A549 (cell line): Measurements from ENCODE around the gene REN. TPM values are rescaled to one million over a fixed set of nuclear protein-coding genes. Genes with fewer than 3 reads are reported as not detected.
A peak's percentile ranks its signal among the peaks of the same experiment; 100 is the strongest.

Experiments used
- ATAC-seq, 2 experiments: fragments of 200-7000 bp in 1 of 2; fragments of >200 bp in 1 of 2; cut with Nextera tagmentation in 1 of 2; cut with Tn5 transposase in 1 of 2; 3 replicates each; pipeline versions ENCODE4 v1.8.0 to v1.9.1; 2018 to 2020; ENCODE audit warnings: mild to moderate bottlenecking in 1 of 2, moderate library complexity in 1 of 2
- CTCF ChIA-PET: fragments of 300-600 bp; sonication (Branson Sonifier 250); formaldehyde crosslinking; extraction: SDS; loops from one replicate; lab custom pipeline; 2021; ENCODE audit warnings: antibody characterized with exemption, inconsistent platforms; lab: Yijun Ruan, JAX
- POLR2A ChIA-PET: fragments of 350-600 bp; formaldehyde crosslinking; extraction: SDS; loops from one replicate; lab custom pipeline; 2021; ENCODE audit warnings: antibody characterized with exemption, inconsistent platforms; lab: Yijun Ruan, JAX
- DNase-seq, 2 experiments: peaks; one replicate each; pipeline versions ENCODE4 v3.0.0 to v3.0.0-alpha.2; 2011 to 2016; ENCODE audit warnings: low read depth in 1 of 2, low spot score in 1 of 2
- FAIRE-seq: peaks from 2 replicates; lab custom pipeline; 2011; peaks lifted over from hg19 to GRCh38; lab: Jason Lieb, UNC
- H3K27ac ChIP-seq, 2 experiments: fragments of >200 bp; sonication (Bioruptor Twin); formaldehyde crosslinking; 3 replicates each; pipeline ENCODE4 v1.5.1; 2016 to 2017
- H3K4me1 ChIP-seq: fragments of >200 bp; sonication (Bioruptor Twin); formaldehyde crosslinking; 3 replicates; pipeline ENCODE4 v1.6.1; 2016
- H3K4me2 ChIP-seq: fragments of >200 bp; sonication (Bioruptor Twin); formaldehyde crosslinking; 3 replicates; pipeline ENCODE4 v1.6.1; 2016
- H3K4me3 ChIP-seq: fragments of >200 bp; sonication (Bioruptor Twin); formaldehyde crosslinking; 3 replicates; pipeline ENCODE4 v1.5.1; 2016
- H3K9me3 ChIP-seq: fragments of >200 bp; sonication (Bioruptor Twin); formaldehyde crosslinking; 3 replicates; pipeline ENCODE4 v1.6.1; 2016
- BHLHE40 ChIP-seq: IDR thresholded peaks from 2 replicates; pipeline ENCODE4 v1.6.1; 2012; ENCODE audit warnings: low read depth, low read length, inconsistent platforms
- EHF ChIP-seq: fragments of 250-450 bp; sonication (Bioruptor Pico); IDR thresholded peaks from 2 replicates; pipeline ENCODE4 v1.5.0; 2020; ENCODE audit warnings: mild to moderate bottlenecking
- FOXS1 ChIP-seq: fragments of 250-450 bp; sonication (Bioruptor Pico); IDR thresholded peaks from 2 replicates; pipeline ENCODE4 v1.5.0; 2020; ENCODE audit warnings: mild to moderate bottlenecking, moderate library complexity
- HDAC2 ChIP-seq: fragments of 200-600 bp; sonication (generic); IDR thresholded peaks from 2 replicates; pipeline ENCODE4 v1.6.1; 2016
- HEYL ChIP-seq: fragments of 250-450 bp; sonication (Bioruptor Pico); IDR thresholded peaks from 2 replicates; pipeline ENCODE4 v1.8.0; 2021; ENCODE audit warnings: mild to moderate bottlenecking, moderate library complexity
- HOXB5 ChIP-seq: fragments of 250-450 bp; sonication (Bioruptor Pico); IDR thresholded peaks from 2 replicates; pipeline ENCODE4 v1.5.0; 2020; ENCODE audit warnings: mild to moderate bottlenecking, moderate library complexity
- JUNB ChIP-seq: fragments of >200 bp; sonication (Bioruptor Twin); formaldehyde crosslinking; IDR thresholded peaks from 2 replicates; pipeline ENCODE4 v1.6.1; 2016
- KDM1A ChIP-seq: fragments of 200-600 bp; sonication (generic); IDR thresholded peaks from 2 replicates; pipeline ENCODE4 v1.6.1; 2016; ENCODE audit warnings: low read depth, mild to moderate bottlenecking
- MAZ ChIP-seq: fragments of 150-350 bp; IDR thresholded peaks from 2 replicates; pipeline ENCODE4 v1.6.1; 2014; ENCODE audit warnings: antibody characterized with exemption, low read depth, low read length, borderline replicate concordance
- MYC ChIP-seq: IDR thresholded peaks from 2 replicates; pipeline ENCODE4 v1.6.1; 2012; ENCODE audit warnings: mild to moderate bottlenecking, inconsistent platforms, low read length, improper control_type of control experiment, borderline replicate concordance
- NPAS2 ChIP-seq: fragments of 250-450 bp; sonication (Bioruptor Pico); IDR thresholded peaks from 2 replicates; pipeline ENCODE4 v1.8.0; 2022; ENCODE audit warnings: mild to moderate bottlenecking, moderate library complexity, borderline replicate concordance
- POLR2A ChIP-seq: IDR thresholded peaks from 2 replicates; pipeline ENCODE4 v1.6.1; 2012; ENCODE audit warnings: mild to moderate bottlenecking, low read length
- RFX5 ChIP-seq: fragments of 450-650 bp; IDR thresholded peaks from 2 replicates; pipeline ENCODE4 v1.7.1; 2014; ENCODE audit warnings: antibody characterized with exemption, mild to moderate bottlenecking, moderate library complexity
- SREBF2 ChIP-seq: fragments of 450-650 bp; IDR thresholded peaks from 2 replicates; pipeline ENCODE4 v1.6.1; 2014; ENCODE audit warnings: mild to moderate bottlenecking, moderate library complexity
- TFCP2L1 ChIP-seq: fragments of 250-450 bp; sonication (Bioruptor Pico); IDR thresholded peaks from 2 replicates; pipeline ENCODE4 v1.5.0; 2021; ENCODE audit warnings: mild to moderate bottlenecking
- ZNF302 ChIP-seq: fragments of 250-450 bp; sonication (Bioruptor Pico); IDR thresholded peaks from 2 replicates; pipeline ENCODE4 v1.9.0; 2021; ENCODE audit warnings: inconsistent platforms, mild to moderate bottlenecking, moderate library complexity
- WGBS: methylation state at CpG from one replicate; pipeline ENCODE4 v1.1.6; 2017; ENCODE audit errors: missing lambda C conversion rate; 5-methylcytosine and 5-hydroxymethylcytosine counted together
- polyA plus RNA-seq, 4 experiments: library from polyadenylated mRNA; depleted of rRNA in 3 of 4; stranded (reverse); fragments of >200 nt; fragmentation: RNase III in 1 of 4; extraction: RNeasy Plus Mini Kit Qiagen cat#74134 plus additional on column Dnase treatment in 1 of 4; gene quantifications; 2 replicates in 3 of 4; 3 replicates in 1 of 4; pipeline ENCODE4 v1.2.3, GENCODE V29; 2011 to 2017
- TF ChIP-seq, protein P1 (sequence below): IDR thresholded peaks from 2 replicates; pipeline ENCODE4 v1.6.1; 2012; ENCODE audit warnings: low read depth, borderline replicate concordance
- TF ChIP-seq, protein P2 (sequence below): fragments of >200 bp; sonication (Bioruptor Twin); formaldehyde crosslinking; IDR thresholded peaks from 3 replicates; pipeline ENCODE4 v1.6.1; 2016
- TF ChIP-seq, protein P3 (sequence below): fragments of 250-450 bp; sonication (Bioruptor Pico); IDR thresholded peaks from 2 replicates; pipeline ENCODE4 v1.5.0; 2020; ENCODE audit warnings: low read depth, mild to moderate bottlenecking, moderate library complexity
- TF ChIP-seq, protein P4 (sequence below): fragments of >200 bp; sonication (Bioruptor Twin); formaldehyde crosslinking; IDR thresholded peaks from 3 replicates; pipeline ENCODE4 v1.5.1; 2016
- TF ChIP-seq, protein P5 (sequence below): fragments of >200 bp; sonication (Bioruptor Twin); formaldehyde crosslinking; IDR thresholded peaks from 2 replicates; pipeline ENCODE4 v1.6.1; 2016
- TF ChIP-seq, protein P6 (sequence below): fragments of 150-350 bp; IDR thresholded peaks from 2 replicates; pipeline ENCODE4 v1.6.1; 2014; ENCODE audit warnings: low read depth, mild to moderate bottlenecking, low read length
- TF ChIP-seq, protein P7 (sequence below): IDR thresholded peaks from 2 replicates; pipeline ENCODE4 v1.6.1; 2012
- TF ChIP-seq, protein P8 (sequence below): fragments of 250-450 bp; sonication (Bioruptor Pico); IDR thresholded peaks from 2 replicates; pipeline ENCODE4 v1.5.0; 2021; ENCODE audit warnings: mild to moderate bottlenecking, moderate library complexity, borderline replicate concordance

Gene REN
- polyA plus RNA-seq, 2 of the 4 experiments (the other 2 are of a cell fraction) = not detected

DNA sequence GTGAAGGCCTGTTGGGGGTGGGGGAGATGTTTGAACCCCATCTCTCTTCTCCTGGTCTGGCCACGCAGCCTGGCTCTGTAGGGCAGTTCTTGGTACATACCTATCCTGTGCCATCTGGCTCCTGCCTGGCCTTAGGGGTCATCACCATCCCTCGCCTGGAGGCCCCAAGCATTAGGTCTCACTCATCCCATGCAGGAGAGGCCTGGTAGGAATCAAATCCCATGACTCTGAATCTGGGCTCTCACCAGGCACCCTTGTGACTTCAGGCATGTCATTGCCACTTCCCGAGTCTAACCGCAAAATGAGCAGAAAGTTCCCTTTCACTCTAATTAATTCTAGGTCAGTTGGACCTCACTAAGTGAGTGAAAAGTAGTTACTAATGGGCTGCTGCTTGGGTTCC lies 51.5 kb downstream of the REN start:
- H3K4me3 ChIP-seq = no peak overlapping the region
- FAIRE-seq (no peak), ATAC-seq (no peak), DNase-seq (no peak)
- WGBS = 94% methylated on average over 4 of the region's 4 CpGs
- POLR2A ChIA-PET = no interaction called here
- TF ChIP-seq, protein P1, sequence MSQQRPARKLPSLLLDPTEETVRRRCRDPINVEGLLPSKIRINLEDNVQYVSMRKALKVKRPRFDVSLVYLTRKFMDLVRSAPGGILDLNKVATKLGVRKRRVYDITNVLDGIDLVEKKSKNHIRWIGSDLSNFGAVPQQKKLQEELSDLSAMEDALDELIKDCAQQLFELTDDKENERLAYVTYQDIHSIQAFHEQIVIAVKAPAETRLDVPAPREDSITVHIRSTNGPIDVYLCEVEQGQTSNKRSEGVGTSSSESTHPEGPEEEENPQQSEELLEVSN = no peak
- TF ChIP-seq HOXB5 (CRISPR knock-in tag) (no peak), TFCP2L1 (CRISPR knock-in tag) (no peak), MAZ (no peak), ZNF302 (CRISPR knock-in tag) (no peak), KDM1A (no peak), HEYL (CRISPR knock-in tag) (no peak), POLR2A (no peak), HDAC2 (no peak), MYC (no peak), SREBF2 (no peak)
- TF ChIP-seq, protein P2, sequence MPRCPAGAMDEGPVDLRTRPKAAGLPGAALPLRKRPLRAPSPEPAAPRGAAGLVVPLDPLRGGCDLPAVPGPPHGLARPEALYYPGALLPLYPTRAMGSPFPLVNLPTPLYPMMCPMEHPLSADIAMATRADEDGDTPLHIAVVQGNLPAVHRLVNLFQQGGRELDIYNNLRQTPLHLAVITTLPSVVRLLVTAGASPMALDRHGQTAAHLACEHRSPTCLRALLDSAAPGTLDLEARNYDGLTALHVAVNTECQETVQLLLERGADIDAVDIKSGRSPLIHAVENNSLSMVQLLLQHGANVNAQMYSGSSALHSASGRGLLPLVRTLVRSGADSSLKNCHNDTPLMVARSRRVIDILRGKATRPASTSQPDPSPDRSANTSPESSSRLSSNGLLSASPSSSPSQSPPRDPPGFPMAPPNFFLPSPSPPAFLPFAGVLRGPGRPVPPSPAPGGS = no peak
- TF ChIP-seq, protein P3, sequence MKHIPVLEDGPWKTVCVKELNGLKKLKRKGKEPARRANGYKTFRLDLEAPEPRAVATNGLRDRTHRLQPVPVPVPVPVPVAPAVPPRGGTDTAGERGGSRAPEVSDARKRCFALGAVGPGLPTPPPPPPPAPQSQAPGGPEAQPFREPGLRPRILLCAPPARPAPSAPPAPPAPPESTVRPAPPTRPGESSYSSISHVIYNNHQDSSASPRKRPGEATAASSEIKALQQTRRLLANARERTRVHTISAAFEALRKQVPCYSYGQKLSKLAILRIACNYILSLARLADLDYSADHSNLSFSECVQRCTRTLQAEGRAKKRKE (CRISPR knock-in tag) = no peak
- TF ChIP-seq, protein P4, sequence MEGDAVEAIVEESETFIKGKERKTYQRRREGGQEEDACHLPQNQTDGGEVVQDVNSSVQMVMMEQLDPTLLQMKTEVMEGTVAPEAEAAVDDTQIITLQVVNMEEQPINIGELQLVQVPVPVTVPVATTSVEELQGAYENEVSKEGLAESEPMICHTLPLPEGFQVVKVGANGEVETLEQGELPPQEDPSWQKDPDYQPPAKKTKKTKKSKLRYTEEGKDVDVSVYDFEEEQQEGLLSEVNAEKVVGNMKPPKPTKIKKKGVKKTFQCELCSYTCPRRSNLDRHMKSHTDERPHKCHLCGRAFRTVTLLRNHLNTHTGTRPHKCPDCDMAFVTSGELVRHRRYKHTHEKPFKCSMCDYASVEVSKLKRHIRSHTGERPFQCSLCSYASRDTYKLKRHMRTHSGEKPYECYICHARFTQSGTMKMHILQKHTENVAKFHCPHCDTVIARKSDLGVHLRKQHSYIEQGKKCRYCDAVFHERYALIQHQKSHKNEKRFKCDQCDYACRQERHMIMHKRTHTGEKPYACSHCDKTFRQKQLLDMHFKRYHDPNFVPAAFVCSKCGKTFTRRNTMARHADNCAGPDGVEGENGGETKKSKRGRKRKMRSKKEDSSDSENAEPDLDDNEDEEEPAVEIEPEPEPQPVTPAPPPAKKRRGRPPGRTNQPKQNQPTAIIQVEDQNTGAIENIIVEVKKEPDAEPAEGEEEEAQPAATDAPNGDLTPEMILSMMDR = no peak
- H3K27ac ChIP-seq = no peak overlapping the region
- no peaks in the 10 kb centered on the region for H3K9me3 ChIP-seq
- CTCF ChIA-PET = interaction anchor here (1.4 to 32.2 kb wide), 3 partner anchors 15 to 248 kb away, joined by 3 to 757 read pairs (median 23); partner anchors contain the start of gene SNRPE
- no peak overlapping the region for H3K4me2 ChIP-seq
- peaks cover 19% of the 10 kb centered on the region for H3K4me1 ChIP-seq

DNA sequence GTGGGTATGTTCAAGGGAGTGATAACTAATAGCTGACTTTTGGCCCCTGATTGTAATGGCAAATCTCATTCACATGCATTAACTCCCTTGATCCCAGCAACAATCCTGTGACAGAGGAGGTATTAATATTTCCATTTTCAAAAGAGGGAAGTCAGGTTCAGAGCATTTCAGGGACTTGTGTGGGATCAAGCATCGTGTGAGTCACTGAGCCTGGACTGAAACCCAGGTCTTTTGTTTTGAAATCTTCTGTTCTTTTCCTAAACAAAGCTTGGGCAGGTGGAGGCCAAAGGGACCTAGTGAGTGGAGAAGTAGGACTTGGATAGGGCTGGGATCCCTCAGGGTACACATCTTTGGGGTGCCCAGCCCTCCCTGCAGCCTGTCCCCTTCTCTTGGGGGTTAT lies 52.2 kb downstream of the REN start:
- ATAC-seq (no peak), FAIRE-seq (no peak), DNase-seq (no peak)
- 89% methylated on average over 1 of the region's 1 CpG for WGBS
- Histone ChIP-seq H3K27ac (peak overlapping the region in 1 of 2 experiments; percentile 15; a peak in 1 of 6 replicates), H3K9me3 (no peaks in the 10 kb centered on the region), H3K4me1 (peaks cover 19% of the 10 kb centered on the region), H3K4me3 (no peak overlapping the region), H3K4me2 (no peak overlapping the region)
- ChIA-PET POLR2A (no interaction called here), CTCF (interaction anchor here (1.0 to 32.2 kb wide), 5 partner anchors 9 to 250 kb away, joined by 3 to 757 read pairs (median 5); partner anchors contain the start of gene SNRPE)
- TF ChIP-seq, protein P5, sequence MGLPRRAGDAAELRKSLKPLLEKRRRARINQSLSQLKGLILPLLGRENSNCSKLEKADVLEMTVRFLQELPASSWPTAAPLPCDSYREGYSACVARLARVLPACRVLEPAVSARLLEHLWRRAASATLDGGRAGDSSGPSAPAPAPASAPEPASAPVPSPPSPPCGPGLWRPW = no peak
- TF ChIP-seq, protein P6, sequence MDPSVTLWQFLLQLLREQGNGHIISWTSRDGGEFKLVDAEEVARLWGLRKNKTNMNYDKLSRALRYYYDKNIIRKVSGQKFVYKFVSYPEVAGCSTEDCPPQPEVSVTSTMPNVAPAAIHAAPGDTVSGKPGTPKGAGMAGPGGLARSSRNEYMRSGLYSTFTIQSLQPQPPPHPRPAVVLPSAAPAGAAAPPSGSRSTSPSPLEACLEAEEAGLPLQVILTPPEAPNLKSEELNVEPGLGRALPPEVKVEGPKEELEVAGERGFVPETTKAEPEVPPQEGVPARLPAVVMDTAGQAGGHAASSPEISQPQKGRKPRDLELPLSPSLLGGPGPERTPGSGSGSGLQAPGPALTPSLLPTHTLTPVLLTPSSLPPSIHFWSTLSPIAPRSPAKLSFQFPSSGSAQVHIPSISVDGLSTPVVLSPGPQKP = no peak
- TF ChIP-seq, protein P2 = no peak
- TF ChIP-seq FOXS1 (CRISPR knock-in tag) (no peak), RFX5 (no peak), NPAS2 (CRISPR knock-in tag) (no peak), BHLHE40 (no peak), EHF (CRISPR knock-in tag) (no peak), JUNB (no peak)
- TF ChIP-seq, protein P7, sequence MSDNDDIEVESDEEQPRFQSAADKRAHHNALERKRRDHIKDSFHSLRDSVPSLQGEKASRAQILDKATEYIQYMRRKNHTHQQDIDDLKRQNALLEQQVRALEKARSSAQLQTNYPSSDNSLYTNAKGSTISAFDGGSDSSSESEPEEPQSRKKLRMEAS = no peak
- TF ChIP-seq, protein P4 = no peak
- TF ChIP-seq, protein P8, sequence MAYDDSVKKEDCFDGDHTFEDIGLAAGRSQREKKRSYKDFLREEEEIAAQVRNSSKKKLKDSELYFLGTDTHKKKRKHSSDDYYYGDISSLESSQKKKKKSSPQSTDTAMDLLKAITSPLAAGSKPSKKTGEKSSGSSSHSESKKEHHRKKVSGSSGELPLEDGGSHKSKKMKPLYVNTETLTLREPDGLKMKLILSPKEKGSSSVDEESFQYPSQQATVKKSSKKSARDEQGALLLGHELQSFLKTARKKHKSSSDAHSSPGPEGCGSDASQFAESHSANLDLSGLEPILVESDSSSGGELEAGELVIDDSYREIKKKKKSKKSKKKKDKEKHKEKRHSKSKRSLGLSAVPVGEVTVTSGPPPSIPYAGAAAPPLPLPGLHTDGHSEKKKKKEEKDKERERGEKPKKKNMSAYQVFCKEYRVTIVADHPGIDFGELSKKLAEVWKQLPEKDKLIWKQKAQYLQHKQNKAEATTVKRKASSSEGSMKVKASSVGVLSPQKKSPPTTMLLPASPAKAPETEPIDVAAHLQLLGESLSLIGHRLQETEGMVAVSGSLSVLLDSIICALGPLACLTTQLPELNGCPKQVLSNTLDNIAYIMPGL (CRISPR knock-in tag) = no peak
- TF ChIP-seq, protein P3 (CRISPR knock-in tag) = no peak
